DOHH2 (cell line): Measurements from ENCODE around the gene TSPAN17.

Source experiments
- H3F3A ChIP-seq: fragments of 200-600 bp; sonication (generic), shearing (Covaris generic); 2 replicates; pipeline ENCODE4 v1.6.0; 2016; ENCODE audit warnings: antibody characterized with exemption, mild to moderate bottlenecking; ENCODE audit not compliant: control insufficient read depth, insufficient read depth
- H3K27ac ChIP-seq: fragments of 200-600 bp; sonication (generic); 2 replicates; pipeline ENCODE4 v1.5.1; 2014; ENCODE audit warnings: low read depth, mild to moderate bottlenecking, low read length, moderate library complexity
- H3K27me3 ChIP-seq: fragments of 200-600 bp; sonication (generic); 2 replicates; pipeline ENCODE4 v1.6.1; 2014; ENCODE audit warnings: mild to moderate bottlenecking, low read length, mixed read lengths; ENCODE audit not compliant: control insufficient read depth
- H3K36me3 ChIP-seq: fragments of 200-600 bp; sonication (generic); 2 replicates; pipeline ENCODE4 v1.6.1; 2014; ENCODE audit warnings: mild to moderate bottlenecking, low read length, moderate library complexity, mixed read lengths; ENCODE audit not compliant: control insufficient read depth
- H3K4me1 ChIP-seq: fragments of 200-600 bp; sonication (generic); 2 replicates; pipeline ENCODE4 v1.6.1; 2014; ENCODE audit warnings: mild to moderate bottlenecking, low read length, mixed read lengths; ENCODE audit not compliant: control insufficient read depth
- H3K4me2 ChIP-seq: fragments of 200-600 bp; sonication (generic); 2 replicates; pipeline ENCODE4 v1.6.0; 2014; ENCODE audit warnings: mild to moderate bottlenecking, low read length, moderate library complexity
- H3K4me3 ChIP-seq: fragments of 200-600 bp; sonication (generic); 2 replicates; pipeline ENCODE4 v1.5.1; 2014; ENCODE audit warnings: mild to moderate bottlenecking, low read length, mixed read lengths
- H3K79me2 ChIP-seq: fragments of 200-600 bp; sonication (generic); 2 replicates; pipeline ENCODE4 v1.6.1; 2014; ENCODE audit warnings: mild to moderate bottlenecking, low read length, mixed read lengths; ENCODE audit not compliant: control insufficient read depth
- H3K9me2 ChIP-seq: fragments of 200-600 bp; sonication (generic); replicated peaks from 2 replicates; pipeline ENCODE4 v1.6.1; 2014; ENCODE audit warnings: mild to moderate bottlenecking, low read length, mixed read lengths; ENCODE audit not compliant: control insufficient read depth
- H3K9me3 ChIP-seq: fragments of 200-600 bp; sonication (generic); 2 replicates; pipeline ENCODE4 v1.6.1; 2014; ENCODE audit warnings: antibody characterized with exemption, low read length, mixed read lengths; ENCODE audit not compliant: control insufficient read depth, insufficient read depth
- H4K20me1 ChIP-seq: fragments of 200-600 bp; sonication (generic); 2 replicates; pipeline ENCODE4 v1.6.0; 2014; ENCODE audit warnings: low read depth, mild to moderate bottlenecking, antibody characterized with exemption, low read length, moderate library complexity; ENCODE audit not compliant: control insufficient read depth, insufficient read depth
- EZH2phosphoT487 ChIP-seq: fragments of 200-600 bp; sonication (generic); IDR thresholded peaks from 2 replicates; pipeline ENCODE4 v1.6.1; 2017; ENCODE audit warnings: borderline replicate concordance, mild to moderate bottlenecking, antibody characterized with exemption, low read length, moderate library complexity, mixed read lengths
- TF ChIP-seq, protein P1 (sequence below): fragments of 200-600 bp; sonication (generic); IDR thresholded peaks from one replicate; pipeline ENCODE4 v1.5.1; 2014; ENCODE audit warnings: antibody characterized with exemption, mild to moderate bottlenecking, low read depth, low read length; ENCODE audit not compliant: poor library complexity, severe bottlenecking

Gene TSPAN17

DNA sequence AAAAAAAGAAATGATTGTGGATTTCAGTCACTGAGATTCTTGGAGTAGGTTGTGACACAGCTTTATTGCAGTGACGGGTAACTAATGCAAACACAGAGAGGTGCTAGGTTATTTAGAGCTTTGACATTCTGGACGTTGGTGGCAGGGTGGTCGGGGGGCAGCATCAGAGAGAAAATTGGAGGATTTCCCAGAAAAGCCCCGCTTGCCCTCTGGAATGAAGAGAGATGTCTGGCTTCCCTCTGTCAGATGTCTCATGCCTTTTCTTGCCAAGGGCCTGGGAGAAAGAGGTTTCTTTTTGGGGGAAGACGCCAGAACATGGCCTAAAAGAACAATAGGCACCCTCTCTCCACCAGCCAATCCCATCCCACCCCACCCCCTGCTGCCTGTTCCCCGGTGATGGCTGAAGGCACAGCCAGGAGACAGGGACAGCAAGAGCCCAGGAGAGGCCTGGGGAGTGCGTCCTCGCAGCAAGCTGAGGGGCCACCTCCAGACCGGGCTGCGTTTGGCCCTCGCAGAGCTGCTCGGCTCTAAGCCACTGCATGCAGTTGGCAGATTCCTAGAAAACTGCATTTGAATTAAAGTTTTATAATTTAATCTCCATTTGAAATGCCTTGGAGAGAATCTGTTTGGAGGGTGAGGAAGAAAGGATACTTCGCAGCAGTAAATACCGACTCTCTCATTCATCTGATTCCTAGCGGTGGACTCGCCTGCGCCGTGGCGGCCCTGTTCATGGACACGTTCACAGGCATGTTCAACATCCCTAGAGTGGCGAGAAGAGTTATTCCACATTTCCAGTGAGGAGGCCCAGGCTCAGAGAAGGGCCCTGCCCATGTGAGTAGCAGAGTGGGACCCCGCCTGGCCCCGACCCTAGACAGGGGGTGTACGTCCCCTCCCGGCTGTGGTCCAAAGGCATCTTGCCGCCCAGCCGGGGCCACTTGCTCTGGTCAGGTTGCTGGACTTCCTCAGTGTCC is 55.7 kb downstream of the TSPAN17 start:
- Histone ChIP-seq H3F3A (no peaks in the 10 kb centered on the region), H3K9me3 (no peaks in the 10 kb centered on the region), H3K4me2 (no peak overlapping the region), H4K20me1 (no peaks in the 10 kb centered on the region), H3K79me2 (no peaks in the 10 kb centered on the region), H3K36me3 (no peaks in the 10 kb centered on the region), H3K27ac (no peak overlapping the region), H3K4me3 (no peak overlapping the region), H3K27me3 (peaks cover 21% of the 10 kb centered on the region), H3K4me1 (no peaks in the 10 kb centered on the region), H3K9me2 (no peaks in the 10 kb centered on the region)
- TF ChIP-seq, protein P1, sequence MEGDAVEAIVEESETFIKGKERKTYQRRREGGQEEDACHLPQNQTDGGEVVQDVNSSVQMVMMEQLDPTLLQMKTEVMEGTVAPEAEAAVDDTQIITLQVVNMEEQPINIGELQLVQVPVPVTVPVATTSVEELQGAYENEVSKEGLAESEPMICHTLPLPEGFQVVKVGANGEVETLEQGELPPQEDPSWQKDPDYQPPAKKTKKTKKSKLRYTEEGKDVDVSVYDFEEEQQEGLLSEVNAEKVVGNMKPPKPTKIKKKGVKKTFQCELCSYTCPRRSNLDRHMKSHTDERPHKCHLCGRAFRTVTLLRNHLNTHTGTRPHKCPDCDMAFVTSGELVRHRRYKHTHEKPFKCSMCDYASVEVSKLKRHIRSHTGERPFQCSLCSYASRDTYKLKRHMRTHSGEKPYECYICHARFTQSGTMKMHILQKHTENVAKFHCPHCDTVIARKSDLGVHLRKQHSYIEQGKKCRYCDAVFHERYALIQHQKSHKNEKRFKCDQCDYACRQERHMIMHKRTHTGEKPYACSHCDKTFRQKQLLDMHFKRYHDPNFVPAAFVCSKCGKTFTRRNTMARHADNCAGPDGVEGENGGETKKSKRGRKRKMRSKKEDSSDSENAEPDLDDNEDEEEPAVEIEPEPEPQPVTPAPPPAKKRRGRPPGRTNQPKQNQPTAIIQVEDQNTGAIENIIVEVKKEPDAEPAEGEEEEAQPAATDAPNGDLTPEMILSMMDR = no peak
- no peak for TF ChIP-seq EZH2phosphoT487

DNA sequence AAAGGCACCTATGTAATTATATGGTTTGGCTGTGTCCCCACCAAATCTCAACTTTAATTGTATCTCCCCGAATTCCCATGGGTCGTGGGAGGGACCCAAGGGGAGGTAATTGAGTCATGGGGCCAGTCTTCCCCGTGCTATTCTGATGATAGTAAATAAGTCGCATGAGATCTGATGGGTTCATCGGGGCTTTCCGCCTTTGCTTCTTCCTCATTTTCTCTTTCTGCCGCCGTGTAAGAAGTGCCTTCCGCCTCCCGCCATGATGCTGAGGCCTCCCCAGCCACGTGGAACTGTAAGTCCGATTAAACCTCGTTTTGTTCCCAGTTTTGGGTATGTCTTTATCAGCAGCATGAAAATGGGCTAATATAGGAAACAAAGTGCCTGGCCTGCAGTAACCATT is 56.6 kb downstream of the TSPAN17 start:
- TF ChIP-seq EZH2phosphoT487 = no peak
- H4K20me1 ChIP-seq = no peaks in the 10 kb centered on the region
- peaks cover 25% of the 10 kb centered on the region for H3K27me3 ChIP-seq
- H3K4me1 ChIP-seq = no peaks in the 10 kb centered on the region
- no peak overlapping the region for H3K4me3 ChIP-seq
- H3K9me2 ChIP-seq = no peaks in the 10 kb centered on the region
- H3K27ac ChIP-seq = no peak overlapping the region
- H3K9me3 ChIP-seq = no peaks in the 10 kb centered on the region
- H3K79me2 ChIP-seq = no peaks in the 10 kb centered on the region
- H3F3A ChIP-seq = no peaks in the 10 kb centered on the region
- H3K36me3 ChIP-seq = no peaks in the 10 kb centered on the region
- no peak overlapping the region for H3K4me2 ChIP-seq

DNA sequence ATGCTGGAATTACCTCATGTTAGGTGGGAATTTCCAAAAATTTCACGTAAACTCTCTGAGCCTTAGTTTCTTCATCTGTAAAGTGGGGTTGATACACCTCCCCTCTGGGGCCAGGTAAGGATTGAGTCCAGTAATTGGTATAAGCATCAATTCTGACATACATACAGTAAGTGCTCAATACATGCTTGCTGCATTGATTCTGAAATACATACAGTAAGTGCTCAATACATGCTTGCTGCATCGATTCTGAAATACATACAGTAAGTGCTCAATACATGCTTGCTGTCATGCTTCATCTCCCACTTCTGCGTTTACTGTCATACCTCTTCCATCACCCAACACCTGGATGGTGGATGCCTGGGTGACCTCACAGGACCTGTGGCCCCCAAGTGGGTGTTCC is 57.1 kb downstream of the TSPAN17 start:
- Histone ChIP-seq H3K27ac (no peak overlapping the region), H3F3A (no peaks in the 10 kb centered on the region), H3K79me2 (no peaks in the 10 kb centered on the region), H3K4me3 (no peak overlapping the region), H3K9me2 (no peaks in the 10 kb centered on the region), H3K4me2 (no peak overlapping the region), H3K9me3 (no peaks in the 10 kb centered on the region), H3K36me3 (no peaks in the 10 kb centered on the region), H4K20me1 (no peaks in the 10 kb centered on the region), H3K4me1 (no peaks in the 10 kb centered on the region), H3K27me3 (peaks cover 25% of the 10 kb centered on the region)
- TF ChIP-seq EZH2phosphoT487 = no peak
- TF ChIP-seq, protein P1 = no peak

DNA sequence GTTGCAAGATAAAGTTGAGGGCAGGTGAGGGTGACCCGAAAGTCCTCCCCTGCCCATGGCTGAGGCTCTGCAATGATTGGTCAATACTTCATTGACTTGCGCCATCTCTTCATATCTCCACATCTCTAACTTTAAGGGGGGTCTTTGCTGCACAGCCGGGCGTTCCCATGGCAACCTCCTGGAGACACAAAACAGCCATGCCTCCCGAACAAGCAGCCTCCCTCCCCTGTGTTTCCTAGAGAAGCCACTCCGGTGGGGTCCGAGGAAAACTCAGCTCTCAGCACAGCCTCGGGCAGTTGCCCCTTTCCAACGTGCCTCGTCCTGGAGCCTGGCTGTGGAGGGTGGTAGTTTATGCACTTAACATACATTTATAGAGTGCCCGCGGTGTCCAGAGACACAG is 57.5 kb downstream of the TSPAN17 start:
- TF ChIP-seq EZH2phosphoT487 = no peak
- TF ChIP-seq, protein P1 = no peak
- Histone ChIP-seq H3K36me3 (no peaks in the 10 kb centered on the region), H3K27me3 (peaks cover 25% of the 10 kb centered on the region), H3K9me2 (no peaks in the 10 kb centered on the region), H3K4me2 (no peak overlapping the region), H3K4me1 (no peaks in the 10 kb centered on the region), H3K4me3 (no peak overlapping the region), H3K9me3 (no peaks in the 10 kb centered on the region), H4K20me1 (no peaks in the 10 kb centered on the region), H3K79me2 (no peaks in the 10 kb centered on the region), H3K27ac (no peak overlapping the region), H3F3A (no peaks in the 10 kb centered on the region)
